K562 (cell line): Measurements from ENCODE around the gene OIT3. TPM values are rescaled to one million over a fixed set of nuclear protein-coding genes. Genes with fewer than 3 reads are reported as not detected.
A peak's percentile ranks its signal among the peaks of the same experiment; 100 is the strongest.

Source experiments
- CHD1 ChIP-seq: fragments of 200-600 bp; sonication (generic); IDR thresholded peaks from one replicate; pipeline ENCODE4 v1.6.1; 2012; ENCODE audit warnings: mild to moderate bottlenecking, moderate library complexity, low read length, inconsistent platforms
- CXXC5 ChIP-seq: fragments of 250-450 bp; sonication (Bioruptor Pico); IDR thresholded peaks from 2 replicates; pipeline ENCODE4 v1.8.0; 2022; ENCODE audit warnings: inconsistent platforms, mild to moderate bottlenecking, moderate library complexity
- FOXA1 ChIP-seq: fragments of 450-650 bp; IDR thresholded peaks from 2 replicates; pipeline ENCODE4 v1.6.1; 2016; ENCODE audit warnings: mild to moderate bottlenecking, borderline replicate concordance
- JUNB ChIP-seq: fragments of 450-650 bp; formaldehyde crosslinking; conservative IDR thresholded peaks from 2 replicates; pipeline ENCODE4 v1.4.0; 2020; ENCODE audit warnings: mild to moderate bottlenecking
- MCM2 ChIP-seq: fragments of 450-650 bp; IDR thresholded peaks from 2 replicates; pipeline ENCODE4 v1.6.1; 2017; ENCODE audit warnings: low read depth, mild to moderate bottlenecking
- NEUROD1 ChIP-seq: fragments of 150-350 bp; IDR thresholded peaks from 2 replicates; pipeline ENCODE4 v1.6.1; 2014; ENCODE audit warnings: borderline replicate concordance, low read length, low read depth; ENCODE audit not compliant: partially characterized antibody
- SMAD3 ChIP-seq: fragments of 450-650 bp; formaldehyde crosslinking; conservative IDR thresholded peaks from 2 replicates; pipeline ENCODE4 v1.4.0; 2020; ENCODE audit warnings: mild to moderate bottlenecking
- SMARCE1 ChIP-seq: fragments of 450-650 bp; IDR thresholded peaks from 2 replicates; pipeline ENCODE4 v1.7.1; 2016; ENCODE audit warnings: mild to moderate bottlenecking
- TFAM ChIP-seq: fragments of 250-450 bp; sonication (Bioruptor Pico); conservative IDR thresholded peaks from 2 replicates; pipeline ENCODE4 v1.5.0; 2021; ENCODE audit warnings: mild to moderate bottlenecking, moderate library complexity
- TSC22D4 ChIP-seq: fragments of 450-650 bp; IDR thresholded peaks from 2 replicates; pipeline ENCODE4 v1.6.1; 2016; ENCODE audit warnings: missing genetic modification characterization, missing biosample characterization, control low read depth
- WHSC1 ChIP-seq: IDR thresholded peaks from one replicate; pipeline ENCODE4 v1.6.1; 2012; ENCODE audit warnings: low read length, control low read depth, inconsistent platforms
- ZNF146 ChIP-seq: IDR thresholded peaks from one replicate; pipeline ENCODE4 v1.6.1; 2018; ENCODE audit warnings: missing compliant biosample characterization; ENCODE audit not compliant: unreplicated experiment
- ZSCAN32 ChIP-seq: fragments of 450-650 bp; formaldehyde crosslinking; IDR thresholded peaks from 2 replicates; pipeline ENCODE4 v1.4.0; 2020; ENCODE audit warnings: mild to moderate bottlenecking, moderate library complexity
- polyA plus RNA-seq, 8 experiments: library from polyadenylated mRNA; depleted of rRNA in 4 of 8; stranded (reverse) in 5 of 8; unstranded in 3 of 8; fragments of >200 nt; fragmentation: Nextera tagmentation in 2 of 8; fragmentation: Illumina TruSeq in 1 of 8; extraction: Ambion mirVana in 2 of 8; extraction: Trizol in 1 of 8; gene quantifications; 2 replicates each; pipeline versions ENCODE4 v1.2.1 to v1.2.3, GENCODE V29; 2011 to 2014; ENCODE audit warnings: inconsistent platforms in 1 of 8, missing spikeins in 1 of 8
- total RNA-seq, 7 experiments: library from RNA; depleted of rRNA in 6 of 7; stranded (reverse); fragments of >200 nt in 6 of 7; fragmentation: Illumina TruSeq in 2 of 7; extraction: Trizol in 2 of 7; gene quantifications; 2 replicates each; pipeline versions ENCODE4 v1.2.1 to v1.2.3, GENCODE V29; 2011 to 2021; ENCODE audit warnings: low replicate concordance in 1 of 7
- TF ChIP-seq, protein P1 (sequence below): fragments of 200-800 bp; sonication (Bioruptor generic); IDR thresholded peaks from 2 replicates; pipeline ENCODE4 v1.6.1; 2017; ENCODE audit warnings: missing genetic modification characterization, missing compliant biosample characterization
- TF ChIP-seq, protein P2 (sequence below): sonication (generic); formaldehyde crosslinking; IDR thresholded peaks from 2 replicates; pipeline ENCODE4 v1.8.1; 2023; ENCODE audit warnings: mild to moderate bottlenecking, missing genetic modification reagents, moderate library complexity
- TF ChIP-seq, protein P3 (sequence below): IDR thresholded peaks from 2 replicates; pipeline ENCODE4 v1.6.1; 2016; ENCODE audit warnings: missing genetic modification characterization, missing compliant biosample characterization

The OIT3 gene
- total and polyA plus RNA-seq, 9 of the 15 experiments (the other 6 are each of a cell fraction or from before 2014, with no cell fraction given), result not detected

DNA sequence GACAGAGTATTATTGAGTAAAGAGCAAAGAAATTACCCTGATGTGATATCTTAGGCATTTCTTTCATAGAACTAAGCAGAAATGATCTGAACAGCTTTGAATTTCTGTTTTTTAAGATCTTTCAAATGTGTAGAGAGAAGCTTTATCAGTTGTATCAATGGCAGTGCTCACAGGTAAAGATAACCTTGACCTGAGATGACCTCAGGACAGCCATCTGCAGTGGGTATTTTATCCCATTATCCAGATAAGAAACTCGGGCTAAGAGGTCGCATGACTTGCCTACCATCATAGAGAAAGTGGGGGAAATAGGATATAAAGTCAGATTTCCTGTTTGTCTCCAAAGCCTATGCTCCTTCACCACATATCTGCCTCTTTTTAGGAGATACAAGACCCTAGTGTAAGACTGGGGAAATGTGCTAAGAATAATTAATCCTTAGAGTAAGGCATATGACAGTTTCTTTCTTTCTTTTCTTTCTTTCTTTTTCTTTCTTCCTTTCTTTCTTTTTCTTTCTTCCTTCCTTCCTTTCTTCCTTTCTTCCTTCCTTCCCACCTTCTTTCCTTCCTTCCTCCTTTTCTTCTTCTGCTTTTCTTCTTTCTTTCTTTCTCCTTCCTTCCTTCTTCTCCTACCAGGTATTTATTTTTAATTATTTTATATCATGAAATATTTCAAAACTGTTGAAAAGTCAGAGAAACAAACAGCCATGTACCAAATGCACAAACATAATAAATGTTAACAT is 50.1 kb downstream of the OIT3 start (continued):
- TF ChIP-seq, protein P1, sequence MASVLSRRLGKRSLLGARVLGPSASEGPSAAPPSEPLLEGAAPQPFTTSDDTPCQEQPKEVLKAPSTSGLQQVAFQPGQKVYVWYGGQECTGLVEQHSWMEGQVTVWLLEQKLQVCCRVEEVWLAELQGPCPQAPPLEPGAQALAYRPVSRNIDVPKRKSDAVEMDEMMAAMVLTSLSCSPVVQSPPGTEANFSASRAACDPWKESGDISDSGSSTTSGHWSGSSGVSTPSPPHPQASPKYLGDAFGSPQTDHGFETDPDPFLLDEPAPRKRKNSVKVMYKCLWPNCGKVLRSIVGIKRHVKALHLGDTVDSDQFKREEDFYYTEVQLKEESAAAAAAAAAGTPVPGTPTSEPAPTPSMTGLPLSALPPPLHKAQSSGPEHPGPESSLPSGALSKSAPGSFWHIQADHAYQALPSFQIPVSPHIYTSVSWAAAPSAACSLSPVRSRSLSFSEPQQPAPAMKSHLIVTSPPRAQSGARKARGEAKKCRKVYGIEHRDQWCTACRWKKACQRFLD (CRISPR knock-in tag), result no peak
- TF ChIP-seq SMARCE1, result 0 out of 2 replicates have a peak, but pooled peaks have one; percentile 27
- no peak for TF ChIP-seq MCM2
- no peak for TF ChIP-seq FOXA1
- TF ChIP-seq CHD1, result no peak
- TF ChIP-seq ZNF146 (CRISPR knock-in tag), result no peak
- TF ChIP-seq NEUROD1, result no peak
- TF ChIP-seq, protein P2, sequence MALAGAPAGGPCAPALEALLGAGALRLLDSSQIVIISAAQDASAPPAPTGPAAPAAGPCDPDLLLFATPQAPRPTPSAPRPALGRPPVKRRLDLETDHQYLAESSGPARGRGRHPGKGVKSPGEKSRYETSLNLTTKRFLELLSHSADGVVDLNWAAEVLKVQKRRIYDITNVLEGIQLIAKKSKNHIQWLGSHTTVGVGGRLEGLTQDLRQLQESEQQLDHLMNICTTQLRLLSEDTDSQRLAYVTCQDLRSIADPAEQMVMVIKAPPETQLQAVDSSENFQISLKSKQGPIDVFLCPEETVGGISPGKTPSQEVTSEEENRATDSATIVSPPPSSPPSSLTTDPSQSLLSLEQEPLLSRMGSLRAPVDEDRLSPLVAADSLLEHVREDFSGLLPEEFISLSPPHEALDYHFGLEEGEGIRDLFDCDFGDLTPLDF (CRISPR knock-in tag), result no peak
- no peak for TF ChIP-seq CXXC5 (CRISPR knock-in tag)
- no peak for TF ChIP-seq ZSCAN32
- TF ChIP-seq SMAD3 (CRISPR knock-in tag), result no peak
- TF ChIP-seq TFAM (CRISPR knock-in tag), result no peak
- TF ChIP-seq TSC22D4 (tag), result no peak
- no peak for TF ChIP-seq JUNB (CRISPR knock-in tag)
- TF ChIP-seq, protein P3, sequence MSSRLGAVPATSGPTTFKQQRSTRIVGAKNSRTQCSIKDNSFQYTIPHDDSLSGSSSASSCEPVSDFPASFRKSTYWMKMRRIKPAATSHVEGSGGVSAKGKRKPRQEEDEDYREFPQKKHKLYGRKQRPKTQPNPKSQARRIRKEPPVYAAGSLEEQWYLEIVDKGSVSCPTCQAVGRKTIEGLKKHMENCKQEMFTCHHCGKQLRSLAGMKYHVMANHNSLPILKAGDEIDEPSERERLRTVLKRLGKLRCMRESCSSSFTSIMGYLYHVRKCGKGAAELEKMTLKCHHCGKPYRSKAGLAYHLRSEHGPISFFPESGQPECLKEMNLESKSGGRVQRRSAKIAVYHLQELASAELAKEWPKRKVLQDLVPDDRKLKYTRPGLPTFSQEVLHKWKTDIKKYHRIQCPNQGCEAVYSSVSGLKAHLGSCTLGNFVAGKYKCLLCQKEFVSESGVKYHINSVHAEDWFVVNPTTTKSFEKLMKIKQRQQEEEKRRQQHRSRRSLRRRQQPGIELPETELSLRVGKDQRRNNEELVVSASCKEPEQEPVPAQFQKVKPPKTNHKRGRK (tag), result peak; percentile 99
- no peak for TF ChIP-seq WHSC1
